Stimulated activated CD8-positive, alpha-beta memory T cell treated with anti-CD3 and anti-CD28 coated beads, Interleukin-4, amount 100 ng/mL, for 48 hours (primary cell): ENCODE measurements around the gene CTRB2.
"Not testable (repeated sequence)": the region's sequence is repeated elsewhere in the genome, so short reads cannot be mapped to it uniquely, and the experiment has no call there.

Experiments used
- DNase-seq: peaks from one replicate; pipeline ENCODE4 v3.0.0-alpha.2; 2020

Gene CTRB2

DNA sequence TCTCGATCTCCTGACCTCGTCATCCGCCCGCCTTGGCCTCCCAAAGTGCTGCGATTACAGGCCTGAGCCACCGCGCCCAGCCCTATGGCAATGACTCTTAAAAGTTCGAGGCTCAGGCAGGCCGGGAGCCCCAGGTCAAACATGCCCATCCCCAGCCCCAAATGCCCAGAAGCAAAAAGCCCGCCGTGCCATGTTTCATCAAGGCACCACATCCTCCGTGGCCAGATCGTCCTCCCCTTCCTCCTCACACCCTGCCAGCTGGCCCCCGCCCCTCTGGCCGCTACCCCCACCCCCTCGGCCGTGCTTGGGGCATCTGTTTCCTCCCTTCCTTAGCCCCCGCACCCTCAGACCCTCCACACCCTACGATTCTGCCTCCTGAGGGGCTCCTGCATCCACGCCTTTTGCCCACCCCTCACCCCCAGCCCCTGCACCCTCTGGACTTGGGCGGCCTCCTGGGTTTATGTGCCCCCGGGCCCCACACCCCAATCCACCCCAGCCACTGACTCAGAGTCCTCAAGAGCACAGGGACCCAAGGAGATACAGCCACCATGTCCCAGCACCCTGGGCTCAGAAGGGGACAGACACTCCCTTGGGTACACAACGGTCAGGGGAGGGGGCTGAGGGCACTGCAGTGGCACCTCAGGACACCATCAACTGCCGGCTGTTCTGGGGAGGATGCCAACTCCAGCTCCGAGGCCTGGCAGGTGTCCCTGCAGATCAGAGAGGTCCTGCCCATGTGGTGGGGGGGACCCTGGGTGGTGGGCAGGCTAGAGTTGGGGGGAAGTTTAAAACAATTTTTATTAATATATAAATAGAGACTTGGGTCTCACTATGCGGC, 18.9 kb upstream of the CTRB2 start:
- no peak for DNase-seq

DNA sequence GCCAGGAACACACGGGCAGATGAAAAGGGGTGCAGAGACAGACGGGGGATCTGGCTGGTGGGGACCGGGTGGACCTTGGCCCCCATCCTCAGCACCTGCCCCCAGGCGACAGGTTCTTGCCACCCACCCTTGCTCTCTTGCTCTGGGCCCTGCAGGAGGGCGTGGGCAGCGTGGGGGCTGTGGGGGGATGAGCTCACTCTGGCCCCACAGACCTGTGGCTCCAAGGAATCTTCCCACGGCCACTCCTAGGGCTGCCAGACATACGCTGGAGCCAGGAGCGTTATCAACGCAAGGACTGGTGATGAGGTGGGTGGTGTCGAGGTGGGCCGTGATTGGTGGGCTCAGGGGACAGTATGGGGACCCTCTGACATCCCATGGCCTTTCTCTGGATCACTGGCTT, 18.1 kb upstream of the CTRB2 start:
- DNase-seq = no peak

GRCh38 chr16:75224306-75225082, 17.5 kb upstream of the CTRB2 start:
- DNase-seq = no peak

DNA sequence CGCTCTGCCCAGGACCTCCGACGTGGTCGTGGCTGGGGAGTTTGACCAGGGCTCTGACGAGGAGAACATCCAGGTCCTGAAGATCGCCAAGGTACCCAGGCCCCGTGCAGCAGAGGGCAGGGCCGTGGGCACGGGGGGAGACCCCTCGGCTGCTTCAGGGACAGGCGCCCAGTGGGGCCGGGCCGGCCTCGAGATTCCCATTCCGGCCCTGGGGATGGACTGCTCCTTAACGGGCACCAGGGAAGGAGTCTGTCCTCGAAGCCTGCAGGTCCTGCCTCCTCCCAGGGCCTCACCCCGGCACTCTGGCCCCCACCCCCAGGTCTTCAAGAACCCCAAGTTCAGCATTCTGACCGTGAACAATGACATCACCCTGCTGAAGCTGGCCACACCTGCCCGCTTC, 16.2 kb upstream of the CTRB2 start:
- DNase-seq = not testable (repeated sequence)

DNA sequence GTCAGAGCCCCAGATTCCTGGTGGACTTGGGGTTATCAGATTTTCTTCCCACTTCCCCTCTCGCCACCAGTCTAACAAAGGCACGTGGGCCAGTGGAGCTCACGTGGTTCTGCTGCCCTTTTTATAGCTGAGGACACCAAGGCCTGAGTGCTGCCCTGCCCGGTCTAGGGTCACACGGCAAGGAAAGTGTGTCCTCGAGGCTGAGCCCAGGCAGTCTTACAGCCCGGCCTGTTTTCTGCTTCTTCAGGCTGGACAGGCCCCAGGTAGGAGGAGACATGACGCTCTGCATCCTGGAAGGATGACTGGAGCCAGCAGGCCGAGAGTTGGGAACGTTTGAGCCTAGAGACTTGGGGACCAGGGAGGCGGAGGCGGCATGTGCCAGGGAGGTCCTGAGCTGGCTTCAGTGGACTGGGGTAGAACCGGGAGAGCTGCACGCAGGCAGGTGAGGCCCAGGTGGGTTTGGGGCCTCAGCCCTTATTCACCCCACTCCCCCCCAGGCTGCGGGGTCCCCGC, 15.4 kb upstream of the CTRB2 start:
- DNase-seq = no peak

GRCh38 chr16:75219838-75220237, 12.9 kb upstream of the CTRB2 start:
- peak; percentile 40 for DNase-seq

DNA sequence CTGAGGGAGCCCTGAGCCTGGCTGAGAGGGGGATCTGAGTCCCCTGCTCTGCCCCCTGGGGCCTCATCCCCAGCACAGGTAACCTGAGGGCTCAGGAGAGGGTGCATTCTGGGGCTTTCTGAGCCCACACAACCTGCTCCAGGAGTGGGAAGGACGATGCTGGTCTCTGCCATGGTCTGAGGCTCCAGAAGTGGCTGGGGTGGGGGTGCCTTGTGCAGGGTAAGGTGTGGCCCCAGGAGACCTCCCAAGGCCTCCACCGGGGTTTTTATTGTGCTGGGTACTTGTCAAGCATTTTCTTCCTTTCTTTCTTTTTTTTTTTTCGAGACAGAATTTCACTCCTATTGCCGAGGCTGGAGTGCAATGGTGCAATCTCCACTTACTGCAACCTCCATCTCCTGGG, 12.1 kb upstream of the CTRB2 start:
- DNase-seq = no peak

- DNase-seq = peak; percentile 34
Measured at GRCh38 chr16:75218256-75219076, 11.5 kb upstream of the CTRB2 start, which contains the start of gene CTRB1. Gene CTRB1 (plus strand): TSS chr16:75218988. CDS start chr16:75219008, 20 bp downstream.

DNA sequence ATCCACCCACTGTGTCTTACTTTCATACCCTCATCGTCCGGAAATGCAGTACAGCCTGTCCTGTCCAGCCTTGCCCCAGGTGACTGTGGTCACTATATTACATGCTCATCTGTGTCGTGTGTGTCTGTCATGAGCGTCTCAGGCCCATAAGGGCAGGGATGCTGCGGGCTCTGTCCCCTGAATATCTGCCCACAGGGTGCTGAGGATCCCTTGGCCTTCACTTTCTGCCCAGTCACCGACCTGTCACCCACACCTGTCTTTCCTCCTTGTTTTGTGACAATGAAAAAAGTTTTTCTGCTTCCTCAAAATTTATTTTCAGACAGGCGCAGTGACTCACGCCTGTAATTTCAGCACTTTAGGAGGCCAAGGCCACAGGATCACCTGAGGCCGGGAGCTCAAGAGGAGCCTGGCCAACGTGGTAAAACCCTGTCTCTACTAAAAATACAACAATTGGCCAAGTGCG, 10.5 kb upstream of the CTRB2 start:
- no peak for DNase-seq

DNA sequence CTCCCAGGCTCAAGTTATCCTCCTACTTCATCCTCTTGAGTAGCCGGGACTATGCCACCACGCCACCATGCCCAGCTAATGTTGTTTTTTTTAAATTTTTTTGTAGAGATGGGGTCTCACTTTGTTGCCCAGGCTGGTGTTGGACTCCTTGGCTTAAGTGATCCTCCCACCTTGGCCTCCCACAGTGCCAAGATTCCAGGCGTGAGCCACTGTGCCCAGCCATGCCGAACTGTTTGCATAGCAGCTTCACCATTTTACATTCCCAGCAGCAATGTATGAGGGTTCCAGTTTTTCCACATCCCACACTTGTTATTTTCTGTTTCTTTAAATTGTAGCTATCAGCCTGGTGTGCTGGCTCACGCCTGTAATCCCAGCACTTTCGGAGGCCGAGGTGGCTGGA, 9.6 kb upstream of the CTRB2 start:
- DNase-seq = no peak

GRCh38 chr16:75216127-75216526, 9.2 kb upstream of the CTRB2 start:
- DNase-seq = no peak

- DNase-seq = not testable (repeated sequence)
Measured at GRCh38 chr16:75211286-75211685, 4.3 kb upstream of the CTRB2 start.

- no peak for DNase-seq
Measured at GRCh38 chr16:75209944-75210343, 3.0 kb upstream of the CTRB2 start.

DNA sequence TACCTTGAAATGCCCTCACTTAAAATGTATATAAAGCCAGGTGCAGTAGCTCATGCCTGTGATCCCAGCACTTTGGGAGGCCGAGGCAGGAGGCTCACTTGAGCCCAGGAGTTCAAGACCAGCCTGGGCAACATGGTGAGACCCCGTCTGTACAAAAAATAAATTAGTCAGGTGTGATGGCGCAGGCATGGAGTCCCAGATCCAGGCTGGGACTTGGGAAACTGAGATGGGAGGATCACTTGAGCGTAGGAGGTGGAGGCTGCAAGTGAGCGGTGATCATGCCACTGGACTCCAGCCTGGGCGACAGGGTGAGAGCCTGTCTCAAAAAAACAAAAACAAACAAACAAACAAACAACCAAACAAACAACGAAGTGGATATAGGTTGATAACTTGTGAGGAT, 2.6 kb upstream of the CTRB2 start:
- DNase-seq = not testable (repeated sequence)

DNA sequence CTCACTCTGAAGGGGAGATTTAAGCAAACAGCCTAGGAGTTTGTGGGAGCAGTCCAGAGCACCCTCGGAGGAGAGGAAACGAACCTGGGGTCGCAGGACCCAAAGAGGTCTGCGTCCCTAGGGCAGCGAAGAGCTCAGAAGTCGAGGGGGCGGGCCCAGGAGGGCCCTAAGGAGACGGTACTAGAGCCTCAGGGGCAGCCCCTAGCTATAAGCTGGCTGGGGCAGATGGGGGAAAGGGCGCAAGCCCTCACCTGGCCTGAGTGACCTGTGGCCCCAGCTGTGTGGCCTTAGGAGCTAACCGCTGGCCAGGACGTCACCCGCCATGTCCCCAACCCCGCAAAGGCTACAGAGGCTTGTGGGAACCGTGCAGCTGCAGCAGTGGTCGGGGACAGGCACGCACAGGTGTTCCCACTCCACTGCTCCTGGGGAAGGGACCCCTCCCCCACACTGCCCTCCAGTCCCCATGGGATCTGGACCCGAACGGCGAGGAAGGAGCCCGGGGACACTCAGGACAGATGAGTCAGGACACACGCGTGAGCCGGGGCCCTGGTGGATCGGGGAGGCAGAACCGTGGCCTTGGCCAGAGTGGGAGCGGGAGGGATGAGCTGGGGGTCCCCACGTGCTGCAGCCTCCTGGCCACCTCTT, 2.0 kb upstream of the CTRB2 start:
- no peak for DNase-seq

DNA sequence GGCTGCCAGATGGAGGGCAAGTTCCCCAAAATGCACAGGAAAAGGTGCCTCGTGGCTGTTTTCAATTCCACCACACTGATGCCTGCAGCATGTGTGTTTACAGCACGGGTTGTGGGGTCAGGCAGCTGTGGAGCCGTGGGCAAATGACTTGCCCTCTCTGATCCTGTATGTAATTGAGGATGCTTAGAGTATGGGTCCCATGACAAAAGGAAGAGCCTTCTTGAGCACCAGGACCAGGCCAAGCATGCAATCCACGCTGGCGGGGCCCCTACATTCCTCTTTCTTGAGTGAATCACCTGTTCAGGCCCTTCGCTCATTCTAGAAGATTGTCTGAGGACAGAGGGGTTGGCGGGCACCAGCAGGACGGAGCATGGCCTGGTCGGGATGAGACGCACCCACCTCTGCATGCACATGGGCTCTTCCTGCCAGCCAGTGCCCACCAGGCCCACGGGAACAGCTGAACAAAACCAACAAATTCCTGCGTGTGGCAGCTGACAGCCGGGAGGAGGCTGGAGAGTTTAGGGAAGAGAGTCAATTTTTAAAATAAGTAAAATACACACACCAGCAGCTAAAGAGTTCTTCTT, 1.4 kb upstream of the CTRB2 start:
- DNase-seq = no peak

DNA sequence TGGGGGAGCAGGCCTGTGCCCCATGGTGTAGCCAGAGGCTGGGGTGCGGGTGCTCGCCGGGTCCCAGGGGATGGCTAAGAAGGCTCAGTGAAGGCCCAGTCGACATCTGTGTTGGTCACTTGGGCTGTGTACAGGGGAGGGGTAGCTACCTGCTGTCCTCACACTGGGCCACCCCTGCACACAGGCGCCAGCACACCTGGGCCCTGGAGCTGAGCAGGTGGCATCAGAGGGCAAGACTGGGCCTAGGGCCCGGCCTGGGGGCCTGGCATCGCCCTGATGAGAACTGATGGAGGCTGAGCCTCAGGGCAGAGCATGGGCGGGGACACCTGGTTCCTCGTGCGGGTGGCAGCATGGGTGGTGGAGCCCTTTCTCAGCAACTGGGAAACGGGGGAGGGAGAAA, 870 bp upstream of the CTRB2 start:
- no peak for DNase-seq

DNA sequence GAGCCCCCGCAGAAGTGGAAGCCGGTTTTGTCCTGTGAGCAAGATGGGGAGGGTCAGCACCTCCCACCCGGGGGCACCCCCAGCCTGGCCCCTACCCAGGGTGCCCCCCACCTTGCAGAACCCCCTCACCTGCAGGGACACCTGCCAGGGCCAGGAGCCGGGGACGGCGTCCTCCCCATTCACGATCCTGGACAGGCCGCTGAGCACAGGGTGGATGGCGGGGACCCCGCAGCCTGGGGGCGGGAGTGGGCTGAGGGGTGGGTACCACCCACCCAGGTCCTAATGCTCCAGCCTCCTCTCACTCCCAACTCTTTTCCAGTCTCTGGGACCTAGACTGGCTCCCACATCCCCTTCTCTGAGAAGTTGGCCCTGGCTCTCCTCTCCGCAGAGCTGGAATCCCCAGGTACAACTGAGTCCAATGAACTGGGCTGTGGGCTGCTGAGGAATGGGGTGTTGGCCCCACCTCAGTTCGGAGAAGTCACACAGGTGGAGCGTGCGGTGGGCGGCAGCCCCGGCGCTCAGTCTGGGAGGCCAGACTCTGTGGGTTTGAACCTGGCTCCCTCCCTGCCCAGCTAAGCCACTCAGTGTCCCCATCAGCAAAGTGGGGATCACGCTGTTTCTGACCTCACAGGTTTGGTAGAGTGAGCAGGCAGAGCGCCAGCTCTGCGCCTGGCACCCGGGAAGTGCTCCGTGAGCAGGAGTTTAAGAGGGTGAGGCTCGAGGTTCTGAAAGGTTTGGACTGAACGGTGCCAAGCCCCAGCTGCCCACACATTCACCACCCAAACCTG, 806 bp downstream of the CTRB2 start:
- DNase-seq = not testable (repeated sequence)

DNA sequence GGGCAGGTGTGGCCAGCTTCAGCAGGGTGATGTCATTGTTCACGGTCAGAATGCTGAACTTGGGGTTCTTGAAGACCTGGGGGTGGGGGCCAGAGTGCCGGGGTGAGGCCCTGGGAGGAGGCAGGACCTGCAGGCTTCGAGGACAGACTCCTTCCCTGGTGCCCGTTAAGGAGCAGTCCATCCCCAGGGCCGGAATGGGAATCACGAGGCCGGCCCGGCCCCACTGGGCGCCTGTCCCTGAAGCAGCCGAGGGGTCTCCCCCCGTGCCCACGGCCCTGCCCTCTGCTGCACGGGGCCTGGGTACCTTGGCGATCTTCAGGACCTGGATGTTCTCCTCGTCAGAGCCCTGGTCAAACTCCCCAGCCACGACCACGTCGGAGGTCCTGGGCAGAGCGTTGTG, 1.5 kb downstream of the CTRB2 start:
- not testable (repeated sequence) for DNase-seq

GRCh38 chr16:75204905-75205304, 2.1 kb downstream of the CTRB2 start:
- DNase-seq = not testable (repeated sequence)

DNA sequence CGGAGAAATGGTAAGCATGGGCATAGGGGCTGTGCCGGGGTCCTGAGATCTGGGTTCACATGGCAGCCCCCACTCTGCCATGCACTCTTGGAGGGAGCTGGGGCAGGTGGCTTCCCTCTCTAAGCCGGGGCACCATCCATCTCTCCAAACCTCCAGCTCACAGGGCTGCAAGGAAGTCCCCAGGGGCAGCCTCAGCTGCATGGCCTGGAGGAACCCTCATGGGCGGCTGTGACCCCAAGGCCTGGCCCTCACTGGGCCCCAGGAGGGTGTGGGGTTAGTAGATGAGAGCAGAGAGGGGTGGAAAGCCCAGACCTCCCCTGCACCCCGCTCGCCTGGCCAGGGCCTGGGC, 2.6 kb downstream of the CTRB2 start:
- DNase-seq = no peak
